Fibroblast of skin of right quadriceps (primary cell): Measurements from ENCODE around the gene IMPA2.
"Not testable (repeated sequence)": the region's sequence is repeated elsewhere in the genome, so short reads cannot be mapped to it uniquely, and the experiment has no call there.

ENCODE experiments used
- DNase-seq: peaks from one replicate; pipeline ENCODE4 v3.0.0-alpha.2; 2013

IMPA2 gene

DNA sequence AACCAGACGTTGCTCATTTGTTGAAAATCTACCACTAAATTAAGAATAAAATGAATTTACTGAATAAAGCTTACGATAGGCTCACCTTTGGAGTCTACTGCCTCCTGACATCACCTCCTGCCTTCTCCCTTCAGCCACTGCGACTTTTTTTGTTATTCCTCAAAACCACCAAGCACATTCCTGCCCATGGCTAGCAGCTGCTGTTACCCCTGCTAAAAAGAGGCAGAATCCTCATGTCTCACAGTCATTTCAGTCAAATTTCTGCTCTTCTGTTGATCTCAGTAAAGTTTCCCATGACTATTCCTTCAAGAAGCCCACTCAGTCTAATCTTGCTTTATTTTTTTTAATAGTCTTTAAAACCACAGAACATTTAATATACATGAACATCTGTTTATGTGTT is 71.6 kb downstream of the IMPA2 start:
- no peak for DNase-seq

DNA sequence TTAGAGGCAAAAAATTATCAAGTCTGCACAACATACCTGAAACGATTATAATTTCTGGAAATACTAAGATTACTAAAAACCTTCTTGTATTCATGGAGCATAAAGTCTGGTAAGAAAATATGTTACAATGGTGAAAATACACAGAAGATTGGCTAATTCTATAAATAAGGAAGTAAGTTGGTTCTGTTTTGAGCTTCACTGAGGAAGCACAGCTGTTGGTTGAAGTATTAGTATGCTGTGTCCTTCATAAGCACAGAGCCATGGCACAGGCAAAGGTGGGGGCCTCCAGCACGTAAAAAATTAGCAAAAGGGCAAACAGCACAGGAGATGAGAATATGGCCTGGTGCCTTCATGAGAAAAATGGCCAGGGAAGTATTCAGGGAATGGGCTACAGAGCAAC is 72.0 kb downstream of the IMPA2 start:
- DNase-seq = no peak

GRCh38 chr18:12056034-12056883 is 75.0 kb downstream of the IMPA2 start:
- peak; percentile 31 for DNase-seq

DNA sequence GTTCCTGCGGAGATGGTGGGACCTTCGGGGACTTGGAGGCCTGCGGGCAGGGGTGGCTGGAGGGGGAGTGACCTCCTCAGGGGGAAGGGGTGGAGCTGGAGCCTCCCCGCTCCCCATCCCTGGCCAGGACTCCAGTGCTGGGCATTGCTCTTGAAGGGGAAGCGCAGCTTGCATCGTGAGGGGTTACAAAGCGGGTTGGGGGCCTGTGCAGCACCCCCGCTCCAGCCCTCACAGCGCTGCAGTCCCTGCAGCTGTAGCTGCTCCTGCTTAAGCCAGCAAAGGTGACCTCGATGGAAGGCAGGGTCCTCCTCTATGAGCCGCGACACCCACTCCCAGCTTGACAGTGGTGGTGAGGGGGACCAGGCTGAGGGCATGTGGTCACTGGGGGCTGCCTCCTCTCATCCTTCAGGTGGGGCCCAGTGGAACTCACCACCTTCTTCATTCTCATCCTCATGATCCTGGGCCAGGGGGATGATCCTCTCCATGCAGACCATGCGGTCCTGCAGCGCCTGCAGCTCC is 75.6 kb downstream of the IMPA2 start:
- no peak for DNase-seq

DNA sequence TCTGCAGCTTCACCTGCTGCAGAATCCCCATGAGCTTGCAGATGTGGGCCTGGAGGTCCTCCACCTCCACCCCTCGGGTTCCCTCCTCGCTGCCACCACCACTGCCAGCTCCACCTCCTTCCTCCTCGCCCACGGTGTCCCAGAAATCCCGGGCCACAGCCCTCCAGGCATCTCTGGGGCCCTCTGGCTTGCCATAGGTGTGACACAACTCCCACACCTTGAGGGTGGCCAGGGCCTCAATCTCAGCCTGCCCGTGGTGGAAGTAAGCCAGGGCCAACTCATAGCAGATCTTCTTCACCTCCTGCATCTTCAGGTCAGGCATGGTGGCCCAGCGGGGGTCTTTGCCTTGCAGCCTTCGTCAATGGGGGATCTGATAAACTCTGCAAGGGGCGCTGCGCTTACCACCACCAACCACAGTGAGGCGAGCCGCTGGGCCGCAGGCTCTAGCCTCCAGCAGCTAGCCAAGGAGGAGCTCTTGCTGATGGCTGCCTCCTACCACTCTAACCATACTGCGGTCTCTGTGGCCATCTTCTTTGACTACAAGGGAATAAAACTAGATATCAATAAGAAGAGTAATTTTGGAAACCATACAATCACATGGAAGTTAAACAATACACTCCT is 76.2 kb downstream of the IMPA2 start:
- DNase-seq = no peak

- DNase-seq = no peak
Measured at GRCh38 chr18:12059334-12060181, 78.3 kb downstream of the IMPA2 start.

GRCh38 chr18:12060182-12060870 is 79.0 kb downstream of the IMPA2 start:
- DNase-seq = no peak

- DNase-seq = no peak
Measured at GRCh38 chr18:12061685-12062084, 80.4 kb downstream of the IMPA2 start.

GRCh38 chr18:12062974-12063373 is 81.7 kb downstream of the IMPA2 start:
- no peak for DNase-seq

- no peak for DNase-seq
Measured at GRCh38 chr18:12064086-12064763, 82.9 kb downstream of the IMPA2 start.

DNA sequence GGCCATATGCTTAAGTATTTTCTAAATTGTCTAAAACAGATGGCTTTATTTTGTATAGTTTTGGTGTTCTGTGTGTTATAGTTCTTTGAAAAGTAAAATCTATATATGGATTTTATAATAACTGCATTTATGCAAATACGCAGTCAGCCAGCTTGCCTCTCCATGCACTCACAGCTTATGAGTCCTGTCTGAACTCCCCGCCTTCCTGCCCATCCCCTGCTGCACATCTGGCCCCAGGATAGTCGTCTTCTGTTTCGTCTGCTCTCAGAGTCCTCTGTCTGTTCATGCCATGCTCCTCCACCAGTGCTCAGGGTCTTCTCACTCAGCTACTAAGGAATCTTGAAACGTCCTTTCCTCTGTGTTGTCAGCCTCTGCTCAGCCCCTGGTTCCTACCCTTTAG is 84.1 kb downstream of the IMPA2 start:
- no peak for DNase-seq

DNA sequence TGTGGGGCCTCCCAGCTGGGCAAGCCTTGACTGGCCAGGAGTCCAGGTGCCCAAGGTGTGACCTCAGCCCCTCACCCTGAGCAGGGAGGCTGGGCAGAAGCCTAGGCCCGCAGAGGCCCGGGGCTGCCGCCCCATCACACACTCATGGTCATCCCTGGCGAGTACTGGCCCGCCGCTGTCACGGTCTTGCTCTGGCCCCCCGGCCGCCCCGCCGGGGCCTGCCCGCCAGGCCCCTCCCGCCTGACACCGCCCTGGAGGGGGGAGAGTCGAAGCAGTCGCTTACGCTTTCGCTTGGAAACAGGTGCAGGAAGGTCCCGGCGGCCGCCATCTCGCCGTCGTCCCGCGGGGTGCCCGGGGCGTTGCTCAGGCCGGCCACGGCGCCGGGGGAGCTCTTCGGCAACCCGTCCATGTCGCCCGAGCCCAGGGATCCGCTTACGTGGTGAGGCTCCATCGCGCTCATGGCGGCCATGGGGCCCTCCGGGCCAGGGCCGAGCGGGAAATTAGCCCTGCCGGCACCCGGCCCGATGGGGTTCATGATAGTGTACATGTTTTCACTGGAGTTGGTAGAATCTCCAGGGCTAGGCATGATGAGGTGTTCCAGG is 85.7 kb downstream of the IMPA2 start:
- DNase-seq = no peak

DNA sequence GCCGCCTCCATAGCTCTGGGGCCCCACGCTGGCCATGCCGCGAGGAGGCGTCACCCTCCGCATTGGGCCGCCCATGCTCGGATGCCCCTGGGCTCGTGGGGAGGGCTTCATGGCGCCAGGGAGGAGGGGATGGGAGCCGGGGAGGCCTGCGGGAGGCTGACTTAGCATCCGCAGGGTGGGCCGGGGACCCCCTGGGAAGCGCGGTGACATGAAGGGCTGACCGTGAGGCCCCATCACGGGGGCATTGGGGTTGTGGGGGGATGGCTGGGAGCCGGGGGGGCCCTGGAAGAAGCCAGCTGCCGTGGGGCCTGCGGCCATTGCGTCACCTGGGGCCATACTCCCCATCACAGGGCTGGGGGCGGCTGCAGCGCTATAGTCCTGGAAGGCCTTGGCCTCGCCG is 86.4 kb downstream of the IMPA2 start:
- no peak for DNase-seq

DNA sequence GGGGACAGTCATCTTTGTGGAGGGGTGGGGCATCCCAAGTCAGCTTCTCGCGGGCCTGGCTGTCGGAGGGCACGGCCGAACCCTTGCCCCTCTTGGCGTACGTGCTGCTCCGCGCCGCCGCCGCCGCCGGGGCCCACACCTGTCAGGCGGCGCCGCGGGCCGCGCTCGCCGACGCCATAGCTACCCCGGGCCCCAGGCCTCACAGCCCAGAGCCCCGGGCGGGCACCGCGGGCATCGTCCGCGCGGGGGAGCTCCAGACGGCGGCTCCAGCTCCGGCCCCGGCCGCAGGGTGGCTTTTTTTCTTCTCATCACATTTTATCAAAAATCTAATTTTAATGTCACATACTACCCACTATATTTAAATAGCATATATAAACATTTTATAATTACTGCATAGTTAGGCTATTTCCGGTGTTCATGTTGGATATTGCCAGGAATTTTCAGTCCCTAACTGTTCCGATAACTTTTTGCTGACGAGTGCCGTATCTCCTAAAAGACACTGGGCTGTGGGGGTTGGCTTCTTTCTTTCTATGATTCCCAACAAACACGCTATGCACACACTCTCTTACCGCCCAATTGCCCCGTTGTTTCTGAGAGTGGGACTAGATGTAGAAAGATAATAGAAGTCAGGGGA is 87.1 kb downstream of the IMPA2 start:
- DNase-seq = not testable (repeated sequence)

- no peak for DNase-seq
Measured at GRCh38 chr18:12068950-12069320, 87.6 kb downstream of the IMPA2 start.

DNA sequence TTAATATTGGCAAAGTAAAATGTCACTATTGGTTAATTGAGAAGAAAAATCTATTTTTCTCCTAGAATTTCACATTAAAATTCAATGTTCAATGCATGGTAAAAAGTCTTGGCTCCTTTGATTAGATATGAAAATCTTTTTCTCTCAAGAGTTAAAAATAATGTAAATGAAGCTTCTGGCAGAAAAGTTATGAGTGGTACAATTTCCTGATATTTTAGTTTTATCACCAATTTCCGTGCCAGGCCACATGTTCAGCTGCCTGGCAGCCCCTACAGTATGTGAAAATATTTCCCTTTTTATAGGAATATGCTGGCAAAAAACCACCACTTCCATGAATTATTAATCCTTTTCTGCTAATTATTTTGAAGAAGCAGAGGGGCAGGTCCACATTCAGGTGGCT is 89.8 kb downstream of the IMPA2 start:
- DNase-seq = not testable (repeated sequence)

GRCh38 chr18:12072996-12073395 is 91.7 kb downstream of the IMPA2 start:
- no peak for DNase-seq

DNA sequence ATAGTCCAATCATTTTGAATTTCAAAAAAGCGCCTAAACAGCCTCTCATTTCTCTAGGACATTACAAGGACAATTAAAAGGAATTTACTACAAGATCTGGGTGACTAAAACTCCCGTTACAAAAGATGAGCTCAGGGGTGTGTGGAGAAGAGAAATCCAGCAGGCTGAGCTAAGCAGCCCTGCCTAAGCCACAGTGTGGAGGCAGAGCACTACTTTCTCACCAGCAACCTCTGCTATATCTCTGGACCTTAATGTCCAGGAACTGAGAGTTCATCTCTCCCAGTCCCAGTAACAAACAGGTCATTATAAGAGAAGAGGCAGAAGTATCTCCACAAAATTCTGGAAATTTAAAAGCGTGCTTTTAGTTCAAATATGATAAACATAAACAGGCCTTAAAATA is 93.4 kb downstream of the IMPA2 start:
- no peak for DNase-seq

- DNase-seq = peak; percentile 36
Measured at GRCh38 chr18:12076424-12077140, 95.3 kb downstream of the IMPA2 start.

GRCh38 chr18:12077994-12078393 is 96.7 kb downstream of the IMPA2 start:
- DNase-seq = not testable (repeated sequence)
